Progenitor cell of endocrine pancreas (in vitro differentiated cells): ENCODE data around the gene PXDN. TPM values are rescaled to one million over a fixed set of nuclear protein-coding genes. Genes with fewer than 3 reads are reported as not detected.

ENCODE experiments used
- DNase-seq: peaks from one replicate; pipeline ENCODE4 v3.0.0; 2021; ENCODE audit warnings: low spot score; ENCODE audit not compliant: unreplicated experiment
- H3K27ac Mint-ChIP-seq: 2 replicates; pipeline ENCODE4 v1.8.0; 2021; ENCODE audit warnings: mild to moderate bottlenecking, moderate library complexity, mixed read lengths
- H3K27me3 Mint-ChIP-seq: 2 replicates; pipeline ENCODE4 v1.8.0; 2021; ENCODE audit warnings: mixed read lengths
- H3K36me3 Mint-ChIP-seq: 2 replicates; pipeline ENCODE4 v1.8.0; 2022; ENCODE audit warnings: mixed read lengths; ENCODE audit not compliant: insufficient read depth
- H3K4me1 Mint-ChIP-seq: 2 replicates; pipeline ENCODE4 v1.8.0; 2021; ENCODE audit warnings: low read depth, mixed read lengths
- H3K4me3 Mint-ChIP-seq: 2 replicates; pipeline ENCODE4 v1.8.0; 2021; ENCODE audit warnings: low read depth, mild to moderate bottlenecking, moderate library complexity, mixed read lengths
- H3K9me3 Mint-ChIP-seq: 2 replicates; pipeline ENCODE4 v1.8.0; 2021; ENCODE audit warnings: low read depth, mixed read lengths
- total RNA-seq: library from RNA; stranded (reverse); gene quantifications from 2 replicates; pipeline ENCODE4 v1.2.1, GENCODE V29; 2021
- TF ChIP-seq, protein P1 (sequence below): fragments of 200-600 bp; sonication (generic); IDR thresholded peaks from one replicate; pipeline ENCODE4 v1.5.0; 2021; ENCODE audit warnings: antibody characterized with exemption, mild to moderate bottlenecking; ENCODE audit not compliant: unreplicated experiment

Gene PXDN
- total RNA-seq, 1 donor from 2014 or later: 256 TPM

GRCh38 chr2:1740716-1741589, 3.4 kb downstream of the PXDN start:
- H3K27me3 Mint-ChIP-seq: no peaks in the 10 kb centered on the region
- no peaks in the 10 kb centered on the region for H3K9me3 Mint-ChIP-seq
- peaks cover 18% of the 10 kb centered on the region for H3K4me1 Mint-ChIP-seq
- H3K36me3 Mint-ChIP-seq: peaks cover 8% of the 10 kb centered on the region
- TF ChIP-seq, protein P1, sequence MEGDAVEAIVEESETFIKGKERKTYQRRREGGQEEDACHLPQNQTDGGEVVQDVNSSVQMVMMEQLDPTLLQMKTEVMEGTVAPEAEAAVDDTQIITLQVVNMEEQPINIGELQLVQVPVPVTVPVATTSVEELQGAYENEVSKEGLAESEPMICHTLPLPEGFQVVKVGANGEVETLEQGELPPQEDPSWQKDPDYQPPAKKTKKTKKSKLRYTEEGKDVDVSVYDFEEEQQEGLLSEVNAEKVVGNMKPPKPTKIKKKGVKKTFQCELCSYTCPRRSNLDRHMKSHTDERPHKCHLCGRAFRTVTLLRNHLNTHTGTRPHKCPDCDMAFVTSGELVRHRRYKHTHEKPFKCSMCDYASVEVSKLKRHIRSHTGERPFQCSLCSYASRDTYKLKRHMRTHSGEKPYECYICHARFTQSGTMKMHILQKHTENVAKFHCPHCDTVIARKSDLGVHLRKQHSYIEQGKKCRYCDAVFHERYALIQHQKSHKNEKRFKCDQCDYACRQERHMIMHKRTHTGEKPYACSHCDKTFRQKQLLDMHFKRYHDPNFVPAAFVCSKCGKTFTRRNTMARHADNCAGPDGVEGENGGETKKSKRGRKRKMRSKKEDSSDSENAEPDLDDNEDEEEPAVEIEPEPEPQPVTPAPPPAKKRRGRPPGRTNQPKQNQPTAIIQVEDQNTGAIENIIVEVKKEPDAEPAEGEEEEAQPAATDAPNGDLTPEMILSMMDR: no peak
- peak overlapping the region; percentile 35 for H3K4me3 Mint-ChIP-seq
- no peak for DNase-seq
- H3K27ac Mint-ChIP-seq: no peak overlapping the region

GRCh38 chr2:1739961-1740715, 4.2 kb downstream of the PXDN start:
- peaks cover 18% of the 10 kb centered on the region for H3K4me1 Mint-ChIP-seq
- H3K4me3 Mint-ChIP-seq: no peak overlapping the region
- H3K9me3 Mint-ChIP-seq: peaks cover 2% of the 10 kb centered on the region
- no peak for DNase-seq
- H3K27me3 Mint-ChIP-seq: no peaks in the 10 kb centered on the region
- TF ChIP-seq, protein P1: no peak
- H3K27ac Mint-ChIP-seq: no peak overlapping the region
- H3K36me3 Mint-ChIP-seq: peaks cover 8% of the 10 kb centered on the region

GRCh38 chr2:1739322-1739957, 4.9 kb downstream of the PXDN start:
- H3K4me1 Mint-ChIP-seq: peaks cover 18% of the 10 kb centered on the region
- DNase-seq: no peak

DNA sequence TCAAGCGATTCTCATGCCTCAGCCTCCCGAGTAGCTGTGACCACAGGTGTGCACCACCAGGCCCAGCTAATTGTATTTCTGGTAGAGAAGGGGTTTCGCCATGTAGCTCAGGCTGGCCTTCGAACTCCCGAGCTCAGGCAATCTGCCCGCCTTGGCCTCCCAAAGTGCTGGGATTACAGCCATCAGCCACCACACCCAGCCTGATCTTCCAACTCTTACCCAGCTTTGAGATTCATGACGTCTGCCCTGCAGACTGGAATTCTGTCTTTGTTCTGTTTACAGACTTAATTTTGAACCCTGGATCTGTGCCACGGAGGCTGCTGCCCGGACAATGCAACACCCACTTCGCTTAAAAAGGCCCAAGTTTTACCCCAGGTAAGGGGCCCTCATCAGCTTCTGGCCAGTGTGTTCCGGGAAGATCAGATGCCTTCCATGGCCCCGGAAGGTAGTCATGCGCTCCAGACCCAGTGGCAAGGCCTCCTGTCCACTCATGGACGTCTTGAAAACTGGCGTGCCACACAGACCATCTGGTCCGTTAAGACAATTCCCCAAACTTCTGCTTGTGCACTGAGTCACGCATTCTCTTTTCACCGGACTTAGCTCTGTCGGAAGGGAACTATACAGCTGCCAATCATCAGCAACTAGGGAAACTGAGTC, 5.5 kb downstream of the PXDN start:
- H3K27ac Mint-ChIP-seq: no peak overlapping the region
- no peak for DNase-seq
- H3K4me1 Mint-ChIP-seq: peaks cover 18% of the 10 kb centered on the region
- TF ChIP-seq, protein P1: no peak
- H3K9me3 Mint-ChIP-seq: peaks cover 5% of the 10 kb centered on the region
- H3K36me3 Mint-ChIP-seq: peaks cover 12% of the 10 kb centered on the region
- H3K4me3 Mint-ChIP-seq: no peak overlapping the region
- H3K27me3 Mint-ChIP-seq: no peaks in the 10 kb centered on the region

More at GRCh38 chr2:1739322-1739957, 4.9 kb downstream of the PXDN start:
- H3K36me3 Mint-ChIP-seq: peaks cover 10% of the 10 kb centered on the region
- TF ChIP-seq, protein P1: no peak
- no peak overlapping the region for H3K4me3 Mint-ChIP-seq
- H3K27ac Mint-ChIP-seq: no peak overlapping the region
- no peaks in the 10 kb centered on the region for H3K27me3 Mint-ChIP-seq
- H3K9me3 Mint-ChIP-seq: peaks cover 5% of the 10 kb centered on the region
